EH (cell line): Measurements from ENCODE around the gene IGSF8.

Experiments
- DNase-seq: peaks from one replicate; pipeline ENCODE4 v3.0.0-alpha.2; 2015; ENCODE audit warnings: low read depth

IGSF8 gene

GRCh38 chr1:160103658-160104408 is 5.4 kb upstream of the IGSF8 start:
- no peak for DNase-seq

DNA sequence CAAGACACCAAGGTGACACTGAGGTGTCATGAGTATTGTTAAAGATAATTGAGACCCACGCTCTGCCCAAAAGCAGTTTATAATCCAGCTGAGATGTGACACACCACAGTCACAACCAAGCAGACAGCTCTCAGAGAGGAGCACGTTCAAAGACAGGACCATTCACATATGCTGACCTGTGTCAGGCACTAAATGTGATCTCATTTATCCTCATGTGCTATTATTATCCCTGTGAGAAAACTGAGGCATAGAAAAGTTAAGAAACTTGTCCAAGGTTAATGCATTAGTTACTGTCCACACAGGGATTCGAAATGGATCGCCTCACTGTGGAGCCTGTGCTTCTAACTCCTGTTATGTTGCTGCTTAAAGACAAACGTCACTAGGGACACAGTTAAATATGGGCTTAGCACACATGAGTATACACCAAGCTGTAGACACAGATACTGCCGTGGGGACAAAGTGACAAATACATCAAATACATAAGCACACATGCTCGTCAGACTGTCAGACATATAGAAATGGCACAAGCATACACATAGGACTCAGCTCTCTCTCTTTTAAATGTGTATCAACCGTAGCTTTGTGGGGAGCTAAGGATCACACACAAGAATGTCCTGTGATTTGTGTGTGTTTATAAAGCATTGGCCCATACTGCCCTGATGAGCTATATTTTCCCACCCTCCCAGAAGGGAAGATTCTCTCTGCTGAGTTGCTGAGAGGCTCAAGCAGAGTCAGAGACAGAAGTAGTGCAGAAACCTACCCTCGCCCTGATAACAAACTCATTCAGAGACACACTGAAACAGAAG is 3.5 kb upstream of the IGSF8 start:
- peak; percentile 21 for DNase-seq

DNA sequence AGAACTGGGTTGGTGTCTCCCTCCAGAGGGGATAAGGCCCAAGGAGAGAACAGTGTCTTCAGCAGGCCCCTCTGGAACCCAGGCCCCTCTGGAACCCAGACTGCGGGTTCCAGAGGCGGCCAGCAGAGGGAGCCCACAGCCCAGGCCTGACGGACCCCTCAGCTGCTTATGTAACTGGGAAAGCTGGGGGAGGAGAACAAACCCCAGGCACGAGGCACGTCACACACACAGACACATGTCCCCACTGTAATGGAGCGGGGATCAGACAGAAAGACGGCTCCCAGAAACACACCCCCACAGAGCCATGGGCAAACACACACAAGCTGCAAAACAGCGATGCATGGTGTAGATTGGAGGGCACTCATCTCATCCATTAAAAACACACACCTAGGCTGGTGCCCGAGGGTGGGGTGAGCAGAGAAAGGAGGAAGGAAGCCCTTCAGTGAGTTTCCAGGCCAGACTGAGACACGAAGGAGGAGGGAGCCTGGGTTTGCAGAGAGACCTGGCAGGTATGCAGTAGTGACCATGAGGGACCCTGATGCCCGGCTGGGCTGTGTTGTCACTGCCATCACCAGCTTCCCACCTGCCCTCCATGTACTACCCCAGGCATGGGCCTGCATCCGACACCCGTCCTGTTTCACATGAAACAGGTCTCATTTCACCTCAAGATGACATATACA is 2.8 kb upstream of the IGSF8 start:
- peak; percentile 86 for DNase-seq

DNA sequence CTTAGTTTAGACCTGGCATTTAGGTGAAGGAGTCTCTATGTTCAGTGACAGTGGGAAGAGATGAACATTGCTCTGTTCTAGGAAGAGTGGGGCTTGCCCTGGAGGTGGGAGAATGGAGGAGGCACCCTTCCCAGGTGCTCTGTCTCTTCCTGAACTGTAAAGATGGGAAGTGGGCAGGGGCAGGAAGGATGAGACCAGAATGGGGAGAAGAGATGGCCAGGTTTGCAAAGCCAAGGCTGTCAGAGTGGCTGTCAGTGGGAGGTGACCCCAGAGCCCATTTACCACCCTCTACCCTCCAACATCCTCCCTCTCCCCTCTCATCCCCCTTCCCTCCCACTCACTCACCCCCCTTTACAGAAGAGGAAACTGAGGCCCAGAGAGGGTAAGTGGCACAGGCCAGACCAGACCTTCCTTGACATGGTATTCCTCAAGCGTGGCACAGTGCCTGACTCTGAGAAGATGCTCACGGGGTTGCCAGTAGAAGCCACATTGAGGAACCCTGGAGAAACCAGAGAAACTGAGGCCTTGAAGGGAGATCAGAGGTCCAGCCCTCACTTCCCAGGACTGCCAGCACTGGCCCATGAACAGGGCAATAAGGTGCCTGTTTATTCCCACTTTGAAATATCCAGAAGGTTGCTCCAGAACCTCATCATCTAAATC is 1.4 kb upstream of the IGSF8 start:
- DNase-seq: no peak

DNA sequence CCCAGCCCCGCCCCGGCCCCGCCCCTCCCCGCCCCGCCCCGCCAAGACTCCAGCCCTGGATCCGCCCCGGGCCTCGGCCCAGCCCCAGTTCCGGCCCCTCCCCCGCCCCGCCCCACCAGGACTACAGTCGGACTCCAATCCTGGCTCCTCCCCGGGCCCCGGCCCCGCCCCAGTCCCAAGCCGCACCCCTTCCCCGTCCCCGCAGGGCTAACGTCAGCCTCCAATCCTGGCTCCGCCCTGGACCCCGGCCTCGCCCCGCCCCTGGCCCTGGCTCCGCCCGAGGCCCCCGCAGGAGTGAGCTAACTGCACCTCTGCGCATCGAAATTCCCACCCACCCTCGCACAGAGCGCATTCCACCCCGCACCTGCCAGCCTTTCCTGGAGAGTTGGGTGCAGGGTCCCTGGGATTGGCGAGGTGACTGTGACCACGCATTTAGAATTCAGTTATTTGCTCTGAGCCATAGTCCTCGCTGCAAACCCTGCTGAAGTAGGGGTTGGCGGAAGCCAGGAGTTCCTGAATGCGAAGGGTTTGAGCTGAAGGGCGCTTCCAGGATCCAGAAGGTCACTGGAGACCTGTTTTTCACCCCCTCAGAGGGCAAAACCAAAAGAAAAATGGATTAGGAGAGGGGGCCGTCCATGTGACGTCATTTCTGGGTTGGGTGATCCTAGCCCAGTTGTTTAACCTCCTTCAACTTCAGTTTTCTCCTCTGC is 588 bp upstream of the IGSF8 start:
- peak; percentile 94 for DNase-seq

DNA sequence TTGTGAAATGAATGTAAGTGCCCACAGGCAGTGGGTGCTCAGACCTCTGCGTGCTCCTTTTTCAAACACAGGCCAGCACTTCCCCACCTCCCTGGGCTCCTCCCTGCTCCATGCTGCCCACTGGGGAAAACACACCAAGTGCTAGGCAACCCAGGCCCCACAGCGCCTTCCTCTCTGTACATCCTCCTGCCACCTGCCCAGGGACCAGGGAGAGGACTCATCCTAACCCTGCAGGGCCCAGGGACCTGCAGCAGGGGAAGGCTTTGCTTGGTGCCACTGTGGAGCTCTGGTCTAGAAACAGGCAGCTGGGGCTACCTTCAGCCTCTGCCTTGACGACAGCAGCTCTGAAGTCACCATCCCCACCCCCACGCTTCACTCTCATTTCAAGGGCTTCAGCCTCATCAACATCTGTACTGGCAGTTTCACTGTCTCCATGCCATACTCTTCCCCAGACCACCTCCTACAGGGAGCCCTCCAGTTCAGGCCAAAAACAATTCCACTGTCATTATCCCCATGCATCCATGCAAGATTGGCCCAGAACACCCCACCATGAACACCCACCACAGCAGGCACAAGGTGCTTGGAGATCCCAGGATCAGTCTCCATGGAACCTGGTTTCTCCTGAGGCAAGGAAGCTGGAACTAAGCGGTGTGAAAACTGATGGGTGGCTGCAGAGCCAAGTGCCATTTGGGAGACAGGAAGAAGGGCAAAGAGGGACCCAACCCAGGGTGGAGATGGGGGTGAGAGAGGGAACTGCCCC is 1.1 kb downstream of the IGSF8 start:
- no peak for DNase-seq

GRCh38 chr1:160096274-160097116 is 1.9 kb downstream of the IGSF8 start:
- peak; percentile 70 for DNase-seq

- DNase-seq: no peak
Observed at GRCh38 chr1:160095382-160096105, 2.9 kb downstream of the IGSF8 start.

- no peak for DNase-seq
Observed at GRCh38 chr1:160094806-160095205, 3.6 kb downstream of the IGSF8 start.

- DNase-seq: no peak
Observed at GRCh38 chr1:160094291-160094625, 4.2 kb downstream of the IGSF8 start.

- DNase-seq: no peak
Observed at GRCh38 chr1:160093624-160094290, 4.7 kb downstream of the IGSF8 start.

DNA sequence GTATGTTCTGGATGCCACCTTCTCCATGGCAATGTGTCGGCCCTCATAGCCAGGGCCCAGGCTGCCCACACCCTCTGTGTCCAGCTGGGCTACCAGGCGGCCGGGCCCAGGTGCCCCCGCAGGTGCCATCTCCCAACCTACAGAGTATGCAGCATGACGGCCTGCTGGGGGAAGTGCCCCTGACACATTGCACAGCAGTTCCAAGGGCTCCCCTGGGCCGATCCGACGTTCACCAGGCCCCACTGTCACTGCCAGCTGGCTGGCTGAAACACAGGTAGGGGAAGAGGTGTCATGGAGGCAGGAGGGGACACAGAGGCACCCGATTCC is 5.4 kb downstream of the IGSF8 start:
- no peak for DNase-seq

DNA sequence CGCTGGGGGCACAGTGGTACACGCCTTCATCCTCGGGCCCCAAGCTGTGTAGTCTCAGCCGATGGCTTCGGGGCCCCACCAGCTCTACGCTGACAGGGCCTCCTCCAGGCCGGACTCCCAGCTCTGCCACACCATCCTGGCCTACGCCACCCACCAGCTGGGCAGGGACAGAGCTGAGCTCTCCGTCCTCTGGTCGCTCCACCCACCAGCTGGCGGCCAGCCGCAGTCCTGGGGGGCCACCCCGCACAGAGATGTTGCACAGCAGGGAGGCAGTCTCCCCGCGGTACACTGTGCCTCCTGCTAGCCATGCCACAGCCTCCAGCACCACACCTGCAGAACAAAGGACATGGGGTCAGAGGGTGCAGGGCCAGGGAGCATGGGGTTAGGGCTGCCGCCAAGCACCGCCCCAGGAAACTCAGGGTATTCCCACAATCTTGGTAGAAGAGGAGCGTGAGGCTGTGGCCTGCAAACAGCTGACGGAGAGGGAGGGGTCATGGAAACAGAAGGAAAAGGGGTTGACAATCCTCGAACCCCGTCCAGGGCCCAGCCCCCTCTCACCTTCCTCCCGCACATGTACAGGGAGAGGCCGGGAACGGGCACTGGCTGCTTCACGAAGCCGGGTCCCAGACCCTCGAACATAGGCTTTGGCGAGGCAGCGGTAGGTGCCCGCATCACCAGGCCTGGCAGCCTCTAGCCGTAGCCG is 5.9 kb downstream of the IGSF8 start:
- no peak for DNase-seq

GRCh38 chr1:160091666-160092223 is 6.7 kb downstream of the IGSF8 start:
- DNase-seq: no peak

- peak; percentile 18 for DNase-seq
Observed at GRCh38 chr1:160090760-160091159, 7.7 kb downstream of the IGSF8 start.

DNA sequence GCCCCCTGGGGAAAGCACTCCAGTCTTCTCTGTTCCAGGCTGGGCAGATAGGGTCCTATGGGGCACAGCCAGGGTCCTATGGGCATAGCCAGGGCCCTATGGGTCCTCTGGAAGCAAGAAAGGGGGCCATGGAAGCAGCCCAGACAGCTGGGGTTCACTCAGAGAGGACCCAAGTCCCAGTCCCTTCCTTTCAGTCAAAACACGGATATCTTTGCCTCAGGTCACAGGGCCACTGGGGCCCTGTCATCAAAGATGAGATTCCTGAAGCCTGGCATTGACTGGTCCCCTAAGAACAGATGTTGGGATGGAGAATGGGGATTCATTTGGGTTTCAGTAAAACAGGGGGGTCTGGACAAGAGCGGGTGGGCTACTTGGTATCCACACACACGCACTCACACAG is 8.5 kb downstream of the IGSF8 start:
- no peak for DNase-seq

DNA sequence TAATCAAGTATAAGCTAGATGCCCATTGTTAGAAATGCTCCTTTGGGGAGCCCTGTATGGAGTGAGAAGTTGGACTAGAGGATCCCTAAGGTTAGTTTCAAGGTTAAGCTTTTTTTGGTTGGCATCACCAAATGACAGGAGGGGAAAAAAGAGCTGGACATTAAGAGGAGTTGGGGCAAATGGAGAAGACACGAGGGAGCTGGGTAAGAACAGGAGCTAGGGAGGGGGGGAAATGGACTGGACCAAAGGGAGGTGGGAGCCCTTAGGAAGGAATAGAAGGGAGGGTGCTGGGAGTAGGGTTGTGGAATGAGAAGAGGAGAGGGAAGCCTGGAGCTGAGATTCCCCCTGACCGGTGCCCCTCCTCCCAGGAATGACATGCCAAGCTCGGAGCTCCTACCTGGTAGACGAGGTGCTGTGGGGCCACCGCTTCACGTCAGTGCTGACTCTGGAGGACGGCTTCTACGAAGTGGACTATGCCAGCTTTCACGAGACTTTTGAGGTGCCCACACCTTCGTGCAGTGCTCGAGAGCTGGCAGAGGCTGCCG is 11.2 kb downstream of the IGSF8 start:
- no peak for DNase-seq

- DNase-seq: no peak
Observed at GRCh38 chr1:160086456-160086892, 11.9 kb downstream of the IGSF8 start.
